ENCODE results near the gene SCN2A. TPM values are rescaled to one million over a fixed set of nuclear protein-coding genes. Genes with fewer than 3 reads are reported as not detected.
"Not testable (repeated sequence)": the region's sequence is repeated elsewhere in the genome, so short reads cannot be mapped to it uniquely, and the experiment has no call there.

Gene SCN2A
- total RNA-seq, 3 donors from 2014 or later: 0.05 TPM; not detected in 2

GRCh38 chr2:165227571-165227970 is 11.6 kb upstream of the SCN2A start:
- no peak for DNase-seq
- no peak overlapping the region for H3K4me3 Mint-ChIP-seq
- H3K27me3 Mint-ChIP-seq (ENCODE audit: low read depth): no peaks in the 10 kb centered on the region
- no peaks in the 10 kb centered on the region for H3K4me1 Mint-ChIP-seq (ENCODE audit: low read depth)
- no peak for ATAC-seq
- H3K36me3 Mint-ChIP-seq (ENCODE audit: insufficient read depth): no peaks in the 10 kb centered on the region
- no peaks in the 10 kb centered on the region for H3K9me3 Mint-ChIP-seq

- Mint-ChIP-seq H3K4me1 (ENCODE audit: low read depth) (no peaks in the 10 kb centered on the region), H3K9me3 (peaks cover 3% of the 10 kb centered on the region), H3K4me3 (no peak overlapping the region), H3K27me3 (ENCODE audit: low read depth) (no peaks in the 10 kb centered on the region), H3K36me3 (ENCODE audit: insufficient read depth) (no peaks in the 10 kb centered on the region)
- DNase-seq (no peak), ATAC-seq (no peak)
These were observed 2.2 kb upstream of the SCN2A start for GRCh38 chr2:165237056-165237455.

GRCh38 chr2:165238295-165238694 is 919 bp upstream of the SCN2A start:
- Mint-ChIP-seq H3K36me3 (ENCODE audit: insufficient read depth) (no peaks in the 10 kb centered on the region), H3K27me3 (ENCODE audit: low read depth) (no peaks in the 10 kb centered on the region), H3K4me3 (no peak overlapping the region), H3K4me1 (ENCODE audit: low read depth) (no peaks in the 10 kb centered on the region), H3K9me3 (peaks cover 3% of the 10 kb centered on the region)
- ATAC-seq (no peak), DNase-seq (no peak)

GRCh38 chr2:165239856-165240515 is 772 bp downstream of the SCN2A start:
- no peaks in the 10 kb centered on the region for H3K4me1 Mint-ChIP-seq (ENCODE audit: low read depth)
- peaks cover 3% of the 10 kb centered on the region for H3K9me3 Mint-ChIP-seq
- ATAC-seq (no peak), DNase-seq (no peak)
- H3K27me3 Mint-ChIP-seq (ENCODE audit: low read depth): no peaks in the 10 kb centered on the region
- no peaks in the 10 kb centered on the region for H3K36me3 Mint-ChIP-seq (ENCODE audit: insufficient read depth)
- no peak overlapping the region for H3K4me3 Mint-ChIP-seq

- DNase-seq (no peak), ATAC-seq (no peak)
- Mint-ChIP-seq H3K4me3 (no peak overlapping the region), H3K4me1 (ENCODE audit: low read depth) (no peaks in the 10 kb centered on the region), H3K36me3 (ENCODE audit: insufficient read depth) (no peaks in the 10 kb centered on the region), H3K27me3 (ENCODE audit: low read depth) (no peaks in the 10 kb centered on the region), H3K9me3 (peaks cover 3% of the 10 kb centered on the region)
These were observed 1.7 kb downstream of the SCN2A start for GRCh38 chr2:165240916-165241315.

- Mint-ChIP-seq H3K36me3 (ENCODE audit: insufficient read depth) (no peaks in the 10 kb centered on the region), H3K4me1 (ENCODE audit: low read depth) (no peaks in the 10 kb centered on the region), H3K4me3 (no peak overlapping the region), H3K9me3 (no peaks in the 10 kb centered on the region), H3K27me3 (ENCODE audit: low read depth) (no peaks in the 10 kb centered on the region)
- DNase-seq: no peak
- ATAC-seq: no peak
These were observed 6.0 kb downstream of the SCN2A start for GRCh38 chr2:165245081-165245793.

GRCh38 chr2:165248238-165248637 is 9.0 kb downstream of the SCN2A start:
- ATAC-seq: no peak
- H3K36me3 Mint-ChIP-seq (ENCODE audit: insufficient read depth): no peaks in the 10 kb centered on the region

GRCh38 chr2:165251366-165251765 is 12.2 kb downstream of the SCN2A start:
- Mint-ChIP-seq H3K9me3 (no peaks in the 10 kb centered on the region), H3K36me3 (ENCODE audit: insufficient read depth) (no peaks in the 10 kb centered on the region), H3K4me3 (no peak overlapping the region), H3K27me3 (ENCODE audit: low read depth) (peaks cover 3% of the 10 kb centered on the region), H3K4me1 (ENCODE audit: low read depth) (no peaks in the 10 kb centered on the region)
- no peak for DNase-seq
- ATAC-seq: no peak

More at GRCh38 chr2:165248238-165248637, 9.0 kb downstream of the SCN2A start:
- no peak for DNase-seq
- Mint-ChIP-seq H3K9me3 (no peaks in the 10 kb centered on the region), H3K27me3 (ENCODE audit: low read depth) (peaks cover 3% of the 10 kb centered on the region), H3K4me1 (ENCODE audit: low read depth) (no peaks in the 10 kb centered on the region), H3K4me3 (no peak overlapping the region)

GRCh38 chr2:165253178-165253577 is 14.0 kb downstream of the SCN2A start:
- DNase-seq (no peak), ATAC-seq (no peak)
- Mint-ChIP-seq H3K27me3 (ENCODE audit: low read depth) (peaks cover 3% of the 10 kb centered on the region), H3K36me3 (ENCODE audit: insufficient read depth) (no peaks in the 10 kb centered on the region), H3K9me3 (no peaks in the 10 kb centered on the region), H3K4me3 (no peak overlapping the region), H3K4me1 (ENCODE audit: low read depth) (no peaks in the 10 kb centered on the region)

GRCh38 chr2:165256618-165257017 is 17.4 kb downstream of the SCN2A start:
- no peaks in the 10 kb centered on the region for H3K9me3 Mint-ChIP-seq
- H3K4me1 Mint-ChIP-seq (ENCODE audit: low read depth): no peaks in the 10 kb centered on the region
- H3K27me3 Mint-ChIP-seq (ENCODE audit: low read depth): no peaks in the 10 kb centered on the region
- H3K36me3 Mint-ChIP-seq (ENCODE audit: insufficient read depth): no peaks in the 10 kb centered on the region
- ATAC-seq (no peak), DNase-seq (no peak)
- no peak overlapping the region for H3K4me3 Mint-ChIP-seq

- ATAC-seq; H3K4me1 Mint-ChIP-seq (ENCODE audit: low read depth); H3K36me3 Mint-ChIP-seq (ENCODE audit: insufficient read depth); DNase-seq; H3K4me3 Mint-ChIP-seq; H3K9me3 Mint-ChIP-seq; H3K27me3 Mint-ChIP-seq (ENCODE audit: low read depth): not testable (repeated sequence)
These were observed 21.1 kb downstream of the SCN2A start for GRCh38 chr2:165260347-165260746.

GRCh38 chr2:165268754-165269153 is 29.5 kb downstream of the SCN2A start:
- Mint-ChIP-seq H3K4me1 (ENCODE audit: low read depth) (no peaks in the 10 kb centered on the region), H3K27me3 (ENCODE audit: low read depth) (peaks cover 7% of the 10 kb centered on the region), H3K4me3 (no peak overlapping the region), H3K36me3 (ENCODE audit: insufficient read depth) (no peaks in the 10 kb centered on the region), H3K9me3 (no peaks in the 10 kb centered on the region)
- DNase-seq: no peak
- peak; percentile 40 to 61 for ATAC-seq

GRCh38 chr2:165273176-165273575 is 34.0 kb downstream of the SCN2A start:
- no peaks in the 10 kb centered on the region for H3K9me3 Mint-ChIP-seq
- H3K4me3 Mint-ChIP-seq: no peak overlapping the region
- ATAC-seq (no peak), DNase-seq (no peak)
- no peaks in the 10 kb centered on the region for H3K36me3 Mint-ChIP-seq (ENCODE audit: insufficient read depth)
- peaks cover 6% of the 10 kb centered on the region for H3K4me1 Mint-ChIP-seq (ENCODE audit: low read depth)
- H3K27me3 Mint-ChIP-seq (ENCODE audit: low read depth): no peaks in the 10 kb centered on the region

GRCh38 chr2:165274698-165275097 is 35.5 kb downstream of the SCN2A start:
- Mint-ChIP-seq H3K4me1 (ENCODE audit: low read depth) (peaks cover 6% of the 10 kb centered on the region), H3K36me3 (ENCODE audit: insufficient read depth) (no peaks in the 10 kb centered on the region), H3K4me3 (no peak overlapping the region), H3K27me3 (ENCODE audit: low read depth) (no peaks in the 10 kb centered on the region), H3K9me3 (no peaks in the 10 kb centered on the region)
- ATAC-seq (no peak), DNase-seq (no peak)

- Mint-ChIP-seq H3K9me3 (no peaks in the 10 kb centered on the region), H3K4me3 (no peak overlapping the region), H3K27me3 (ENCODE audit: low read depth) (no peaks in the 10 kb centered on the region), H3K4me1 (ENCODE audit: low read depth) (peaks cover 6% of the 10 kb centered on the region), H3K36me3 (ENCODE audit: insufficient read depth) (no peaks in the 10 kb centered on the region)
- DNase-seq (no peak), ATAC-seq (no peak)
These were observed 36.7 kb downstream of the SCN2A start for GRCh38 chr2:165275932-165276331.

Data from activated T-cell treated with anti-CD3 and anti-CD28 coated beads, Interleukin-2, amount 50 U/mL, for 4 hours (primary cell).